Measurements from ENCODE around the gene ABI1. TPM values are rescaled to one million over a fixed set of nuclear protein-coding genes. Genes with fewer than 3 reads are reported as not detected.

ABI1 gene
- total and polyA plus RNA-seq, 2 of the 13 experiments (the other 11 are each of a cell fraction or from before 2014, with no cell fraction given) = 20.9 to 22.9 TPM

GRCh38 chr10:26797340-26797739 lies 63.4 kb downstream of the ABI1 start:
- Histone ChIP-seq H3K4me3 (replicated peaks in 1 of 3; ENCODE audit: insufficient read depth in 1 of 3, low read depth in 2 of 3, low read length in 3 of 3) (no peak overlapping the region), H3K9ac (ENCODE audit: insufficient read depth, low read depth, low read length) (no peak overlapping the region), H3K27ac (ENCODE audit: extremely low read length, insufficient read depth, low read length) (no peak overlapping the region), H2AFZ (ENCODE audit: low read length) (no peak overlapping the region), H3K4me1 (ENCODE audit: insufficient read depth, low read length) (peaks cover 4% of the 10 kb centered on the region; the same call in 1 of the 2 replicates), H3K36me3 (replicated peaks in 1 of 2; ENCODE audit: control insufficient read depth in 1 of 2, insufficient read depth in 2 of 2, low read length in 2 of 2) (no peaks in the 10 kb centered on the region), H3K79me2 (ENCODE audit: insufficient read depth, low read length) (peaks cover 28% of the 10 kb centered on the region), H3K27me3 (ENCODE audit: control insufficient read depth in 1 of 2, insufficient read depth in 2 of 2, low read length in 2 of 2) (no peaks in the 10 kb centered on the region), H4K20me1 (ENCODE audit: insufficient read depth, low read length) (0 out of 2 replicates have a peak, but pooled peaks cover 2% of the 10 kb centered on the region), H3K4me2 (ENCODE audit: low read depth, low read length) (no peak overlapping the region), H3K9me3 (ENCODE audit: low read length) (peaks cover 9% of the 10 kb centered on the region; the same call in 1 of the 2 replicates)
- CTCF ChIA-PET (ENCODE audit: low intra/inter-chr PET ratio, low total read pairs) = no interaction called here
- POLR2A ChIA-PET = no interaction called here
- WGBS (ENCODE audit: low lambda C conversion rate) = 100% methylated on average over 2 of the region's 2 CpGs
- in situ Hi-C loops (cut with HindIII; ENCODE audit: extremely low pct_ligation_motif_present, low pct_unique_long_range_greater_than_20kb) = no loop called here
- ATAC-seq (no peak), FAIRE-seq (no peak), DNase-seq (ENCODE audit: low spot score) (no peak)
- no TSS peak for BruUV-seq (replicated peaks)
- TF ChIP-seq MTERF4 (CRISPR knock-in tag; IDR thresholded peaks at IDR 0.05) = no peak
- no peak for TF ChIP-seq IRF1 (CRISPR knock-in tag; IDR thresholded peaks at IDR 0.05; ENCODE audit: low read depth)
- no peak for TF ChIP-seq ZNF629 (CRISPR knock-in tag; conservative IDR thresholded peaks at IDR 0.05)
- TF ChIP-seq ZC3H4 (CRISPR knock-in tag; IDR thresholded peaks at IDR 0.05; ENCODE audit: borderline replicate concordance) = no peak
- no peak for TF ChIP-seq SIN3A (IDR thresholded peaks at IDR 0.05; ENCODE audit: borderline replicate concordance, low read depth, low read length)
- no peak for TF ChIP-seq DBP (CRISPR knock-in tag; IDR thresholded peaks at IDR 0.05; ENCODE audit: not compliant biosample characterization)
- TF ChIP-seq MIER3 (CRISPR knock-in tag; IDR thresholded peaks at IDR 0.05; ENCODE audit: borderline replicate concordance) = no peak
- no peak for TF ChIP-seq AGO1 (IDR thresholded peaks at IDR 0.05; ENCODE audit: low read depth, low read length, poor library complexity, severe bottlenecking)
- no peak for TF ChIP-seq ZNF558 (CRISPR knock-in tag; IDR thresholded peaks at IDR 0.05; ENCODE audit: borderline replicate concordance)
- intact Hi-C loops (cut with micrococcal nuclease; ENCODE audit: unreplicated experiment) = no loop called here
